Keratinocyte (primary cell): ENCODE results near the gene PRXL2B.

Experiments used
- CTCF ChIP-seq, 3 experiments: IDR thresholded peaks in 1 of 3; conservative IDR thresholded peaks in 1 of 3; optimal IDR thresholded peaks in 1 of 3; 2 replicates in 2 of 3; 3 replicates in 1 of 3; pipeline versions ENCODE3 to v1.5.1; 2011; ENCODE audit warnings: low read length in 3 of 3, mild to moderate bottlenecking in 3 of 3, moderate library complexity in 2 of 3, control low read depth in 1 of 3, inconsistent platforms in 1 of 3; ENCODE audit not compliant: insufficient read depth in 2 of 3; ENCODE audit errors: extremely low read depth in 1 of 3
- EZH2 ChIP-seq: IDR thresholded peaks from one replicate; pipeline ENCODE4 v1.6.1; 2012; ENCODE audit warnings: inconsistent platforms, mild to moderate bottlenecking, low read length, moderate library complexity

- TF ChIP-seq CTCF (optimal IDR thresholded peaks at IDR 0.05 in 1 of 3, IDR thresholded peaks at IDR 0.05 in 1 of 3, conservative IDR thresholded peaks at IDR 0.05 in 1 of 3; ENCODE audit: extremely low read depth in 1 of 3, insufficient read depth in 2 of 3, low read length in 3 of 3): no peak
- TF ChIP-seq EZH2: no peak
These were observed 3.1 kb downstream of the PRXL2B start for GRCh38 chr1:2589431-2590232.
